ENCODE measurements around the gene PSMD2.
"Not testable (repeated sequence)": the region's sequence is repeated elsewhere in the genome, so short reads cannot be mapped to it uniquely, and the experiment has no call there.

Gene PSMD2

DNA sequence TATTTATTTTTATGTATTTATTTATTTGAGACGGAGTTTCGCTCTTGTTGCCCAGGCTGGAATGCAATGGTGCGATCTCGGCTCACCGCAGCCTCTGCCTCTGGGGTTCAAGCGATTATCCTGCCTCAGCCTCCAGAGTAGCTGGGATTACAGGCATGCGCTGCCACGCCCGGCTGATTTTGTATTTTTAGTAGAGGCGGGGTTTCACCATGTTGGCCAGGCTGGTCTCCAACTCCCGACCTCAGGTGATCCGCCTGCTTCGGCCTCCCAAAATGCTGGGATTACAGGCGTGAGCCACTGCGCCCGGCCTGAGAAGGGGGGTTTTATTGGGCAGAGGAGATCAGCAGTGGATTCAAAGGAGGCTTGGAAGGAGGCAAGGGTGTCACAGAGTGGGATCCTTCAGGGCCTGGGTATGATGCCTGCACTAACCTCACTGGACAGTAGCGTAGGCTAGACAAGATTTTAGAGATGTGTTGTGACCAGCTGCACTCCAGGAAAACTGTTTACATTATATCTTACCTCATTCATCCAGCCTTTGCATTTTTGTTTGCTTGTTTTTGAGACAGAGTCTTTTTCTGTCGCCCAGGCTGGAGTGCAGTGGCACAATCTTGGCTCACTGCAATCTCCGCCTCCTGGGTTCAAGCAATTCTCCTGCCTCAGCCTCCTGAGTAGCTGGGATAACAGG lies 40.6 kb downstream of the PSMD2 start:
- not testable (repeated sequence) for DNase-seq (ENCODE audit: low spot score)

DNA sequence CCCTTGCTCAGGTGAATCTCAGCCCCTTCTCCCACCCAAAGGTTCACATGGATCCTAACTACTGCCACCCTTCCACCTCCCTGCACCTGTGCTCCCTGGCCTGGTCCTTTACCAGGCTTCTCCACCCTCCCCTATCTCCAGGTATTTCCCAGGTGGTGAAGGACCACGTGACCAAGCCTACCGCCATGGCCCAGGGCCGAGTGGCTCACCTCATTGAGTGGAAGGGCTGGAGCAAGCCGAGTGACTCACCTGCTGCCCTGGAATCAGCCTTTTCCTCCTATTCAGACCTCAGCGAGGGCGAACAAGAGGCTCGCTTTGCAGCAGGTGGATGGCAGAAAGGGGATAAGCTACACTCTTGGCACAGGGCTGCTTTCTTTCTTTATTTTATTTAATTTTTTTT lies 42.9 kb downstream of the PSMD2 start:
- DNase-seq (ENCODE audit: low spot score) = no peak

DNA sequence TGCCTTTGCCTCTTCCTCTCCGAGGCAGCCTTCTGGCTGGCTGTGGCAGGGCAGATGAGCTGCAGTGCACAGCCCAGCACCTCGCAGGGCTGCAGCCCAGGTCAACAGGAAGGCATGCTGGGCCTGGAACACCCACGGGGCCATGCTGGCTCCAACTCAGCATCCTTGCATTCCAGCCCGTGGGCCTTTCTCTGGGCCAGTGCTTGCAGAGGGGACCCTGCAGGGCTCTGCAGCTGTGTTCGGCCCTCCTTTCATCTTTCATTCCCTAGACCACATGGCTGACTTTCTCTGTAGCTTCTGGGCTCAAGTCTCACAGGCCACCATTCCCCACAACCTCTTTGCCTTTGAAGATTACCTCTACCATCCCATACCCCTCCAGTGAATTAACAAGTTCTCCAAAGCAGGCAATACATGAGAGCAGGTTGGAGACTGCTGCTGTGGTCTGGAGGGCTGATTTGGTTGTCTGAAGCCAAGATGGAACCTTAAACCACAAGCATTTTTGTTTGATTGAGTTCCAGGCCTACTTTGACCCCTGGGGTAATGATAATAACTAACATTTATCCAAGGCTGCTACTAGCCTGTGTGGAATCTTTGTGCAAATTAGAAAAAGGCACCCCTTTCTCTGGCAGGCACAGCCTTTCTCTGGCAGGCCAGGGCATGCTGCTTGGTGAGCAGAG lies 44.3 kb downstream of the PSMD2 start:
- DNase-seq (ENCODE audit: low spot score) = no peak

DNA sequence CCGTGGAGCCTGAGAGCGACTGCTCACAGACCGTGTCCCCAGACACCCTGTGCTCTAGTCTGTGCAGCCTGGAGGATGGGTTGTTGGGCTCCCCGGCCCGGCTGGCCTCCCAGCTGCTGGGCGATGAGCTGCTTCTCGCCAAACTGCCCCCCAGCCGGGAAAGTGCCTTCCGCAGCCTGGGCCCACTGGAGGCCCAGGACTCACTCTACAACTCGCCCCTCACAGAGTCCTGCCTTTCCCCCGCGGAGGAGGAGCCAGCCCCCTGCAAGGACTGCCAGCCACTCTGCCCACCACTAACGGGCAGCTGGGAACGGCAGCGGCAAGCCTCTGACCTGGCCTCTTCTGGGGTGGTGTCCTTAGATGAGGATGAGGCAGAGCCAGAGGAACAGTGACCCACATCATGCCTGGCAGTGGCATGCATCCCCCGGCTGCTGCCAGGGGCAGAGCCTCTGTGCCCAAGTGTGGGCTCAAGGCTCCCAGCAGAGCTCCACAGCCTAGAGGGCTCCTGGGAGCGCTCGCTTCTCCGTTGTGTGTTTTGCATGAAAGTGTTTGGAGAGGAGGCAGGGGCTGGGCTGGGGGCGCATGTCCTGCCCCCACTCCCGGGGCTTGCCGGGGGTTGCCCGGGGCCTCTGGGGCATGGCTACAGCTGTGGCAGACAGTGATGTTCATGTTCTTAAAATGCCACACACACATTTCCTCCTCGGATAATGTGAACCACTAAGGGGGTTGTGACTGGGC lies 45.7 kb downstream of the PSMD2 start:
- DNase-seq (ENCODE audit: low spot score) = no peak

DNA sequence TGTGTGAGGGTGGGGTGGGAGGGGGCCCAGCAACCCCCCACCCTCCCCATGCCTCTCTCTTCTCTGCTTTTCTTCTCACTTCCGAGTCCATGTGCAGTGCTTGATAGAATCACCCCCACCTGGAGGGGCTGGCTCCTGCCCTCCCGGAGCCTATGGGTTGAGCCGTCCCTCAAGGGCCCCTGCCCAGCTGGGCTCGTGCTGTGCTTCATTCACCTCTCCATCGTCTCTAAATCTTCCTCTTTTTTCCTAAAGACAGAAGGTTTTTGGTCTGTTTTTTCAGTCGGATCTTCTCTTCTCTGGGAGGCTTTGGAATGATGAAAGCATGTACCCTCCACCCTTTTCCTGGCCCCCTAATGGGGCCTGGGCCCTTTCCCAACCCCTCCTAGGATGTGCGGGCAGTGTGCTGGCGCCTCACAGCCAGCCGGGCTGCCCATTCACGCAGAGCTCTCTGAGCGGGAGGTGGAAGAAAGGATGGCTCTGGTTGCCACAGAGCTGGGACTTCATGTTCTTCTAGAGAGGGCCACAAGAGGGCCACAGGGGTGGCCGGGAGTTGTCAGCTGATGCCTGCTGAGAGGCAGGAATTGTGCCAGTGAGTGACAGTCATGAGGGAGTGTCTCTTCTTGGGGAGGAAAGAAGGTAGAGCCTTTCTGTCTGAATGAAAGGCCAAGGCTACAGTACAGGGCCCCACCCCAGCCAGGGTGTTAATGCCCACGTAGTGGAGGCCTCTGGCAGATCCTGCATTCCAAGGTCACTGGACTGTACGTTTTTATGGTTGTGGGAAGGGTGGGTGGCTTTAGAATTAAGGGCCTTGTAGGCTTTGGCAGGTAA lies 46.5 kb downstream of the PSMD2 start:
- peak; percentile 91 for DNase-seq (ENCODE audit: low spot score)

DNA sequence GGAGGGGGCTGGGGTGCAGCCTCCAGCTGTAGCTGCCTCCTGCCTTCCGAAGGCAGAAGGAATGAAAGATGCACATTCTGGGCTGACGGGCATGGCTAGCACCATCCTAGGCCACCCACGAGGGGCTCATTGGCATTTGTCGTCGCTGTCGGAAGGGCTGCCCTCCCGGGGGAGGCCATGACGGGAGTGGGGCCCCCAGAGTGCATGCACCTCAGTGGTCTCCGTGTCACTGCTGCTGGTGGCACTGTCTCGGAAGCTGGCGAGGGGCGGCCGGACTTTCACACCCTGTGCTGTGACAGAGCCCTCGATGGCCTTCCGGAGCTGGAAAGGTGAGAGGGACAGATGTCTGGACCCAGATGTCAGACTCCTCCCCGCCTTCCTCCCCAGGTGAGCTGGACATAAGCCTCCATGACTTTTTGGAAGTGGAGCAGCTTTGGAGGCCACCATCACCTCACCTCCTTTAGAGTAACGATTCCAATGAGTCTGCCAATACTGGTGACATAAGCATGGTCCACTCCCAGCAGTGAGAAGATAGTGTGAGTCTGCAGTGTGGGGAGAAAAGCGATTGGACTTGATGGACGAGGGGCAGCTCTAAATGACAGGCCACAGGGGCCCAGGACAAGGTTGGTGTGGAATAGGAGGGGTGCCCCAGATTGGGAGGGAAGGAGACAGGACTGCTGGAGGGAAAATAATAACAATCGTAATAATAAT lies 47.6 kb downstream of the PSMD2 start:
- DNase-seq (ENCODE audit: low spot score) = no peak

DNA sequence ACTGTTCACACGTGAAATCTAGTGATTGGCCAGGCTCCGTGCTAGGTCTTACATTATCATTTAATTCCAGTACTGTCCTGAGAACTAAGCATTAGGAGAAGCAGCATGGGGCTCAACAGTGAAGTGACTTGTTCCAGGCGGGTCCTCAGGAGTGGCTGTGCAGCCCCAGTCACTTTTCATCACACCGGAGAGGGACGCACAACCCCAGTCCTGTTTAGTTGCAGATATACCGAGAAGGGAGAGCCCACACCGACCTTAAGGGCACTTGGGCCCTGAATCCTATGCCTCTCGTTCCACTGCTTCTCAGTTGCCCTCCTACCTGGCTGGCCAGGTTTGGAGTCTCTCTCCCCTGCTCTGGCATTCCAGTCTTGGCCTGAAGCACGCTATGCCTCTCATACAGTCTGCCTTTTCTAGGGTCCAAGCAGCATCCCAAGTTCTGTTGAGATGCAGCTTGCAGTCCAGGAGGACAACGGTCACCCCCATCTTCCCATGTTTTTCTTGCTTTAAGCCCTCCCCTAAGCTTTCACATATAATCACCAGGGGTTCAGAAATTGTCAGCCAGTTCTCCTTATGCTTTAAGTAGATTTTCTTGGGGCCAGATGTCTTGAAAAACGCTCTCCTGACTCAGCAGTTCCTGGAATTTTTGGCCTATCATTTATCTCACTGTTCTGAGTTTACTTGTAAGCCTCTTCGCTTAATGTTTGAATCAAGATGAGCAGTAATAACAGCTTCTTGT lies 48.4 kb downstream of the PSMD2 start:
- no peak for DNase-seq (ENCODE audit: low spot score)

DNA sequence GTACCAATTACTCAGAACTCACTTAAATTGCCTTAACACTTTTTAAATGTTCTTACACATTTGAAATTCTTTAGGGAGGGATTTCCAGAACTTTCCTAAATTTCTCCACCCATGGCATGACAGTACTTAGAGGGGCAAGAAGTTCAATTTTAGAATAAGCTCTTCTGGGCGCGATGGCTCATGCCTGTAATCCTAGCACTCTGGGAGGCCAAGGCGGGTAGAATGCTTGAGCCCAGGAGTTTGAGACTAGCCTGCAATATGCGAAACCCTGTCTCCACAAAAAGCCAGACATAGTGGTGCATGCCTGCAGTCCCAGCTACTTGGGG lies 49.0 kb downstream of the PSMD2 start:
- no peak for DNase-seq (ENCODE audit: low spot score)

DNA sequence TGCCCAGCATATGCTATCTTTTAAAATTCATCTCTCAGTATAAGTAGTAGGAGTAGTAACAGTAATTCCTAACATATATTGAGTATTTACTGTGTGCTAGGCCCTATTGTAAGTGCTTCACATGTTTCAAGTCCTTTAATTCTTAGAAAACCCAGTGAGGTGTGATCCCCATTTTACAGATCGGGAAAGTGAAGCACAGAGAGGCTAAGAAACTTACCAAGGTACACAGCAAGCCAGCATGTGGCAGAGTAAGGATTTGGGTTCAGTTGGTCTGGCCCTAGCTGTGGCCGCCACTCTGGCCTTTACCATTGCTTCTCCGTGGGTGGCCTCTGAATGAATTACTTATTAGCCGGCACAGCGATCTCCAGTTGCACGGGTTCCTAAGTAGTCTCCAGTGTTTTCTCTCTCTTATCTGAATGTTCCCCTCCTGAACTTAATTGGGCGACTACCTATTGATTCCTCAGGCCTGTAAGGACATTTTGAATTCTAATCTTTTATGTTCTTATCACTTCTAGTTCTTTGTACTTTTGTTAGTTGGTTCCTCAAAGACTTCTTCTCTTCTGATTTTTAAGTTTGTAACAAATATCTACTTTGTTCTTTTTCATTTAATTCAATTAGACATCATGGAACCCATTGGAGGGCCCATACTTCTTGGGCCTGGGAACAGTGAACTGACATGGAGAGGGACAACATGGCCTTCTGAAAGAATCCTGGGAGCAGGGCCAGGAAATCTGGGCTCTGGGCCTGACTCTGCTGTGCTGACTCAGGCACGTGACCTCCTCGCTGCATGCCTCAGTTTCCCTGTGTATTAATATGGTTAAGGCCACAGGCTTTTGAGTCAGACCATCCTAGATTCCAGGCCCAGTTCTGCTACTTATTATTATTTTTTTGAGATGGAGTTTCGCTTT lies 50.8 kb downstream of the PSMD2 start:
- no peak for DNase-seq (ENCODE audit: low spot score)

DNA sequence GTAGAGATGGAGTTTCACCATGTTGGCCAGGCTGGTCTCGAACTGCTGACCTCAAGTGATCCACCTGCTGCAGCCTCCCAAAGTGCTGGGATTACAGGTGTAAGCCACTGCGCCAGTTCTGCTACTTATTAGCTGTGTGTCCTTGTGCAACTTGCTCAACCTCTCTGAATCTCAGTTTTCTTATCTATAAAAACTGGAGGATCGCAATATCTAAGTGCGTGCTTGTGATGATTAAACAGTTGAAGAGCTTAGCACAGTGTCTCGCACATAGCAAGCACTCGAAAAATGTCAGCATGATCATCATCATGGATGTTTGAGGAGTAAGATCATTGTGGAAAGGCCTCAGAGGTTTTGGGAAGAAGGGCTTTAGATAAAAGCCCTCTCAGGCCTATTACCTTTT lies 51.6 kb downstream of the PSMD2 start:
- DNase-seq (ENCODE audit: low spot score) = no peak

DNA sequence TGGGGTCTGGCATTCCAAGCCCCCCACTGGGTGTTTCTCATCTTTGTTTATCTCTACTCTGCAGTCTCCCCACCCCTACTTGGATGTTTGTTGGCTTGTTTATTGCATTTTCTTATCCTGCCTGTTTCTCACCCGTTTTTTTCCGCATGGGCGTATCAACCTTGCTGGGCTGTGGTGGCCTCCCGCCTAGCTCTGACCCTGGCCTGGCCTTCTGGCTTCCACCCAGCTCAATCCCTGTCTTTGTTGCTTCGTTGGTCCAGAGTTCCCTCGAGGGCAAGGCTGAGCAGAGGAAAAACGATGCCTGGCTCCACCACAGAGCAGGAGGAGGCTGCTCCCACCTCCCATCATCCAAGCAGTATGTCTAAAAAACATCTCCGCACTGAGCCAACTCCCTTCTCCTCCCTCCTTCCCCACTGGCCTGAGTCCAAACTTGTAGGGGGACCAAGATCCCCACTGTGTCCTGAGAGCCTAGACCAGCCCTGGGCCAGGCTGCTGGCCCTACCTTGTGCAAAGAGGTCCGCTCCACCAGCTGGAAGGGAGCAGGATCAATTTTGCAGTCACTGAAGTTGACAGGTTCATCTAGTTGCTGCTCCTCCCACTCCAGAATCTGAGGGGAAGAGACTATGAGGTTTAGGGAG lies 52.6 kb downstream of the PSMD2 start:
- DNase-seq (ENCODE audit: low spot score) = no peak

DNA sequence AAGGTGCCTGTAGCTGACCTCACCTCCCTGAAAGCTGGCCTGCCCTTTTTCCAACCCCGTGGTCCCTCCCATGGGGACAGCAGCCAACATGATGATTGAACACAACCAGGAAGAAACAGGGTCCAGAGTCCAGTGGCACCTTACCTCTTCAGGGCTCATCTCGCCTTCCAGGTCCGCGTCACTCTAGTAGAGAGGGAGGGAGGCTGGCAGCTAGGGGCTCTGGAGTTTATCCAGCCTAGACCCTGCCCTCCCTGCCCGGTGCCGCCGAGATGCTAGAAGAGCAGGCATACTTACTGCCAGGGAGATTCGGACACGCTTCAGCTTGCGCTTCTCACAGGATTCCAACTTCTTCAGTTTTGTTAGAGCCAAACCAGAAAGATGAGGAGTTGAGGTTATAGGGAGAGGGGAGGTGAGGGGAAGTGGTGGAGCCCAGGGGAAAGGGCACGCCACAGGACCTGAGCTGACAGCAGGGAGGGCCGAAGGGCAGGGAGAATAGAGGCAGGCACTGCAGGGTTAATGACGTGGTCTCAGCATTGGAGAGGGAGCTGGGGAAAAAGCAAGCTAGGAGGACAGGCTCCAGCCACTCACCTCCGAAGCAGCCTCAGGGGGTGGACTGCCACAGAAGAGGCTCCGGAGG lies 53.2 kb downstream of the PSMD2 start:
- DNase-seq (ENCODE audit: low spot score) = no peak

DNA sequence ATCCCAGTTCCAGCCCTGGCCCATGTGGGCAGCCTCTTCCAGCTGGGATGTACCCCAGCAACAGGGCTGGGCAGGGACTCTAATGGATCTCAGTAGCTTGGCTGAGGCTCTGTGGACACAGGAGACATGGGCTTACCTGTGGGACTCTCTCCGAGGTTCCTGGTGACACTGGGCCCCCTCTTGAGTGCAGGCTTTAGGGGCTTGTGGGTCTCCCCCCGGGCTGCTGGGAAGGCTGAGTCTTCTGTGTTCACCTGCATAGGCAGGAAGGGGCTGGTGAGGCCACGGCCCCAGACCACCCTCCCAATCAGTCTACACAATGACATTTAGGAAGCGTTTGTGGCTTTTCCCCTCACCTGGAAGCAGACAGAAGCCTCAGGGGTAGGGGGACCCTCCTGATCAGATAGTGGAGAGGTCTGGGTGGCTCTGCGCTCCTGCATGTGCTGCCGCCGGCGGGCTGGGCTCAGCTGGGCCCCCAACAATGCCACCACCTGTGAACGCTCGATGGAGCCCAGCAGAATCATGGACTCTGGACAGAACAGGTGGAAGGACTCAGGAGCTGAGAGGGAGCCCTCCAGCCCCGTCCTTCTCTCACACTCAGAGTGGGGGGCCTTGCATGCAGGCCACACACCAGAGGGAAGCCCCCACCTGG lies 54.0 kb downstream of the PSMD2 start:
- DNase-seq (ENCODE audit: low spot score) = no peak

DNA sequence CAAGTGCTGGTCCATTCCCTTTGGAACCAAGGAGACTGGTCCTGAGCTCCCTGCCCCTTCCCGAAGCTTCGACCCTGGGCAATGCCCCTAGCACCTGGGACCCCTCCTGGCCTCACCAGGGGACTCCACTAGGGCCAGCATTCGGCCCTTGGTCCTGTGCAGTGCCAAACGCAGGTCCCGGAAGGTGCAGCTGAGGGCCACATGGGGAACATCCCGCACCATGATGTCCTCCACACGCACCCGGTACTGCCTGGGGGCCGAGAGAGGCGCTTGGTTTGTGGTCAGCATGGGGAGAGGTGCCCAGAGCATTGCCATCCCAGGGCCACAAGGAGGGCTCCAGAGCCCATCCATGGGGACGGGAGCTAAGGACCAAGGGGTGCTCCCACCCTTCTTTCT lies 54.5 kb downstream of the PSMD2 start:
- no peak for DNase-seq (ENCODE audit: low spot score)

DNA sequence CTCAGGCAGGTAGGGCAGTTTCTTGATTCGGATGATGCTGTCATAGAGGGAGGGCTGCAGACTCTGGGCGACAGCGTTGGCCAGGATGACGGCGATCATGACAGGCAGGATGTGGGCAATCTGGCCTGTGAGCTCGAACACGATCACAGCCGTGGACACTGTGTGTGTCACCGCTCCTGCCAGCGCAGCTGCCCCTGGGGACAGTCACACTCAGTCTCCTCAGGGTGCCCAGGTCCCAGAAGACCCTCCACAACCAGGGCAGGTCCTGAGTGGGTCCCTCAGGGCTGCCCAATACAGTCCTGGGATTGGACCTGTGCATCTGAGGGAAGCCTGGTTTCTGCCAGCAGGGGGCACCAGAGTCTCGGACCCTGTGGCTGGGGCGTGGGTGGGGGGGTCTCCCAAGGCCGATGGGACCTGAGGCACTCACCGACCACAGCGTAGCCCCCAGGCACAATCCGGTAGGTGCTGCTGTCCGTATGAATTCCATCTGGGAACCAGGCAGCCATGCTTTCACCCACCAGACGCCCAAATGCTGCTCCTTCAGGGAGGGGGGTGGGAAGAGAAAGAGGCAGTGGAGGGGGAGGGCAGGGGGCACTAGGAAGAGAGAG lies 55.2 kb downstream of the PSMD2 start:
- peak; percentile 64 for DNase-seq (ENCODE audit: low spot score)

DNA sequence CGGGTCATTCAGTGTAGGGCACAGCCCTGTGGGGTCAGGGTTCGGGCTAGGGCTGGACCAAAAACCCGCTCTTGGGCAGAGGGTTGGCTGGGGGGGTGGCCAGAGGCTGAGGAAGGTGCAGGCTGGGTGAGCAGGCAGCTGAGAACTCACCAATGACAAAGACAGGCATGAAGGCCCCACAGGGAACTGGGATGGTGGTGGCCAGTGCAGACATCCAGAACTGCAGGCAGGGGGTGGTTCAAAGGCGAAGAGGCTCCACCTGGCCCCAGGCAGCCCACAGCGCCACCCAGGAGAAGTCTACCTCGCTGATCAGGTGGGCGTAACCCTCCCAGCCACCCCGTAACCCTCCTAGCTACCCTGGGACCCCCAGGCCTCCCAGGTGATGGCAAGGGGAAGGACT lies 55.7 kb downstream of the PSMD2 start:
- DNase-seq (ENCODE audit: low spot score) = no peak

DNA sequence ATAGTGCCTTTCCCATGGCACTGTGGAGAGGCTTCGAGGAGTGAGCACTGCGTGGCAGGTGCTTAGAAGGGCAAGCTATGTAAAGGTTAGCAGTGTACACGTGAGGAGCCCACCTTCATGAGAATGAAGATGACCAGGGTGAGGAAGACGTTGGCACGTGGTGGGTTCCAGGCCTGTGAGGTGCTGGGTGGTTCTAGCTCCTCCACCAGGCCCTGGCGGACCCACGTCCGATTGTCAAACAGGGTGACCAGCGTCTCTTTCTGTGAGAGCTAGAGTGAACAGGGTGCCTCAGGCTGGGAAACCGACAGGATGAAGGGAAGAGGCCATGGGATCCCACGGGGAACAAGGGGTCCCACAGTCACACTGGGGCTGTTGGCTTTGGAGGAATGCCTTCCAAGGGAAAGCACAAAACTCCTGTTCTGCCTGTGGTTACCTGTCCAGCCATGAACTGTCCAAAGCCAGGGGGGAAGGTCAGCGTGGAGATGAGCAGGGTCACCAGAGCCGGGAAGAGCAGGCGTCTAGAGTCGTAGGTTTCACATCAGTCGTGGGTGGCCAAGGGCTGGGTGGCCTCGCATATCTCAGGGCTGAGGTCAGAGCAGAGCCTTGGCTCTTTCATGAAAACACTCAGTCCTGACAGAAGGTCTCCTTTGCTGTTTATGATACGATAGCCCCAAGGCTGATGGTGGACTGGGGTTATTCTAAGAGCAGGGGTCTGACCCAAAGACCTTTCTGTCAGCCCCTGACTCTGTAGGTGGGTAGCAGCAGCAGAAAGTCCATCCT lies 56.4 kb downstream of the PSMD2 start:
- no peak for DNase-seq (ENCODE audit: low spot score)

All from HuH-7.5 (cell line).